SK-N-SH treated with all-trans-retinoic acid at 6 μM for 48 hours (cell line): ENCODE data around the gene DET1.

ENCODE experiments used
- ARNTL ChIP-seq: fragments of 450-650 bp; formaldehyde crosslinking; IDR thresholded peaks from 2 replicates; pipeline ENCODE4 v1.5.0; 2020; ENCODE audit warnings: low read depth, mild to moderate bottlenecking, moderate library complexity, borderline replicate concordance
- ESRRG ChIP-seq: fragments of 250-450 bp; sonication (Bioruptor Pico); IDR thresholded peaks from 2 replicates; pipeline ENCODE4 v1.6.1; 2021; ENCODE audit warnings: mild to moderate bottlenecking
- GLIS3 ChIP-seq: fragments of 250-450 bp; sonication (Bioruptor Pico); IDR thresholded peaks from 2 replicates; pipeline ENCODE4 v1.5.0; 2020; ENCODE audit warnings: mild to moderate bottlenecking, moderate library complexity
- ISL1 ChIP-seq: fragments of 250-450 bp; sonication (Bioruptor Pico); IDR thresholded peaks from 2 replicates; pipeline ENCODE4 v2.1.2; 2022; ENCODE audit warnings: mild to moderate bottlenecking, moderate library complexity
- OSR1 ChIP-seq: fragments of 250-450 bp; sonication (Bioruptor Pico); IDR thresholded peaks from 2 replicates; pipeline ENCODE4 v1.8.0; 2022; ENCODE audit warnings: moderate library complexity, mild to moderate bottlenecking, inconsistent platforms
- RARB ChIP-seq: fragments of 250-450 bp; sonication (Bioruptor Pico); IDR thresholded peaks from 2 replicates; pipeline ENCODE4 v1.8.0; 2021; ENCODE audit warnings: mild to moderate bottlenecking, moderate library complexity
- TCF4 ChIP-seq: fragments of 250-450 bp; sonication (Bioruptor Pico); IDR thresholded peaks from 2 replicates; pipeline ENCODE4 v1.8.0; 2021; ENCODE audit warnings: mild to moderate bottlenecking, moderate library complexity, borderline replicate concordance
- ZFP3 ChIP-seq: fragments of 250-450 bp; sonication (Bioruptor Pico); IDR thresholded peaks from 2 replicates; pipeline ENCODE4 v1.5.0; 2020; ENCODE audit warnings: mild to moderate bottlenecking, moderate library complexity
- ZFP30 ChIP-seq: fragments of 450-650 bp; formaldehyde crosslinking; IDR thresholded peaks from 2 replicates; pipeline ENCODE4 v1.5.0; 2022; ENCODE audit warnings: mild to moderate bottlenecking, moderate library complexity

DNA sequence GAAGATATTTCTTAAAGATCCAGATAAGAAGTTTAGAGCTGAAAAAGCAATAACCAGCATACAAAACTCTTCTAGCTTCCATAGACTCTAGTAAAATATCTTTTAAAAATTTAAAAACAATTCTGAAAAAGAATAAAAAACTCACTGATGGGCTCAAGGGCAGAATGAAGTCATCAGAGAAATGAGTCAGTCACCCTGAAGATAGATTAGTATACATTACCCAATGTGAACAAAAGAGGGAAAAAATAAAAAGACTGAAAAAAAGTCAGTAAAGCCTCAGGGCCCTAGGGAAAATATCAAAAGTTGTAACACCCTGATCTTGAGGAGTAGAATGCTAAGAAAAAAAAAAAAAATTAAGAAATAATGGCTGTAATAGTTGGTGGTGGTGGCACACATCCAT lies 11.4 kb downstream of the DET1 start:
- TF ChIP-seq ZFP30 (CRISPR knock-in tag), result no peak
- TF ChIP-seq OSR1 (CRISPR knock-in tag), result no peak
- no peak for TF ChIP-seq RARB
- TF ChIP-seq TCF4 (CRISPR knock-in tag), result no peak
- no peak for TF ChIP-seq ARNTL
- TF ChIP-seq ISL1 (CRISPR knock-in tag), result no peak
- TF ChIP-seq ESRRG (CRISPR knock-in tag), result no peak
- TF ChIP-seq ZFP3 (CRISPR knock-in tag), result no peak
- TF ChIP-seq GLIS3 (CRISPR knock-in tag), result no peak
